NCI-H748 treated with DMSO at 0.1 percent for 48 hours (cell line): ENCODE measurements around the gene AGBL4.
A peak's percentile ranks its signal among the peaks of the same experiment; 100 is the strongest.

Experiments
- DNase-seq: peaks from one replicate; lab custom pipeline; 2025; lab: John Stamatoyannopoulos, UW

AGBL4 gene

DNA sequence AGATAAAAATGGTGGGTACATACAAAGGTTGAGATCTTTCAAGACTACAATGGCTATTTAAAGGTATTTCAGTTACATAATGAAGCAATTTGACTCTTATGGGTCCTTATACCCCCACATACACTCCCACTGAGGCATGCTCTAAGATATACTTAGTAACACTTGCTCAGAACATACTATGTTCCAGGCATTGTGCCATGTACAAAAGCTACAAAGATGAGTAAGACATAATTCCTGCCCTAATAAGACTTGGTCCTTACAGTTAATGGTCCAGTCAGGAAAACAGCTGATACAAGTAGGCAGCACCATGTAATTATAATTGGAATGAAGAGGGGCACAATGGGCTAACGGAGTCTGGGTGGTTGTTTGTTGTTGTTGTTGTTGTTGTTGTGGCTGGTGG, 1080.4 kb downstream of the AGBL4 start:
- DNase-seq: no peak

DNA sequence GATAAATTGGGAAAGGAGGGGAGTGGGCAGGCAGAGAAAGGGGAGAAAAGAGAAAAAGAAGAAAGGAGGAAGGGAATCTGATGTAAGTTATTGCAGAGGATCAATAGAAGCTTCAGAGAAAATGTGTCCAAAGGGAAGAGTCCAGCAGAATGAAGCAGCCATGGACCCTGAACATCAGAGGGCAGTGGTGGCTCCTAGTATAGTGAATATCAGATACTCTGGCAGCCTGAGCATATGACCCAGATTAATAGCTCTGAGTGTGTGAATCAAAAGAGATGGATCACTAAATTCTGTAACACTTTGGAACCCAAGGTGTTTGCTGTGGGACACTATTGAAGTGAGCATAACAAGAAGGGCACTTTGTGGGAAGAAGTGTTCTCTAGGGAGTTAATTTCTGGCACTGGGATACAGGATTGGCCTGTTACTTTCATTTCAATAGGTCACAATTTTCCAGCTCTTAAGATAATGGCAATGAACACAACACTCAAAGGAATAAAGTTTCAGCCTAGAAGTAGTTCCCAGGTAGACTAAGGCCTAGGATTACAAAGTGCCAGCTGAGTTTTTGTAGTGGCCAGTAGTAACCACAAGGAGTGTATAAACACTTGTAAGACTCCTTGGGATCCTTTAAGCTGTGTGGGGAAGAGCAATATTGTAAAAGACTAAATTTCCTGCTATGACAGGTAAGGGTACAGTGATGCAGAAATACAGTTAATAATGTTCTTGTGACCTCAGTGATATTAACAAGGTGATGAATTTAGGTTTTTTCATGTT, 1082.6 kb downstream of the AGBL4 start:
- DNase-seq: no peak

DNA sequence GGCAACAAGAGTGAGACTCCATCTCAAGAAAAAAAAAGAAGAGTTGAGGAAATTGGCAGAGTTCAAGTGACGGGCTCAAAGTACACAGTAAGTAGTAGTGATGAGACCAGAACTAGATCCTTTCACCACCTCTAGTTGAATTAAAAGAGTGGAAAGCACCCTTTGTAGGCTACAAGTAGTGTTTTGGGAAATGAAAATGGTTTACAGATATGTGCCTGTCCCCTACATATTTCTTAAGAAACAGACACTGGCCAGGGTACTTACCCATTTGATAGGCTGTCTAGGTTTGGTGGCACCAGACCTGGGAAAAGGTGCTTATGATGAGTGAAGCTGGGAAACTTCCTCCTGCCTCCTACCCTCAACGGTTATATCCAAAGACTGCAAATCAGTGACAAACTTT, 1083.4 kb downstream of the AGBL4 start:
- no peak for DNase-seq

DNA sequence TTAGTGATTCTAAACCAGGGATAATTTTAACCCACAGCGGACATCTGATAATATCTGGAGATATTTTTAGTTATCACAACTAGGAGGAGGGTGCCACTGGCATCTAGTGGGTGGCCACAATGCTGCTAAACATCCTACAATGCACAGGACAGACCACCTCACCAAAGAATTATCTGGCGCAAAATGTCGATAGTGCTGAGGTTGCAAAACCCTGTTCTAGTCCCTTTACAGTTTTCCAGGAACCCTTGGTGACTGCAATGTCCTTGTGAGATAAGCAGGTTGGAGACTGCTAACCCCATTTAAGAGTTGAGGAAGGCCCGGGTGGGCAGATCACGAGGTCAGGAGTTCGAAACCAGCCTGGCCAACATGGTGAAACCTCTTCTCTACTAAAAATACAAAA, 1083.9 kb downstream of the AGBL4 start:
- no peak for DNase-seq

DNA sequence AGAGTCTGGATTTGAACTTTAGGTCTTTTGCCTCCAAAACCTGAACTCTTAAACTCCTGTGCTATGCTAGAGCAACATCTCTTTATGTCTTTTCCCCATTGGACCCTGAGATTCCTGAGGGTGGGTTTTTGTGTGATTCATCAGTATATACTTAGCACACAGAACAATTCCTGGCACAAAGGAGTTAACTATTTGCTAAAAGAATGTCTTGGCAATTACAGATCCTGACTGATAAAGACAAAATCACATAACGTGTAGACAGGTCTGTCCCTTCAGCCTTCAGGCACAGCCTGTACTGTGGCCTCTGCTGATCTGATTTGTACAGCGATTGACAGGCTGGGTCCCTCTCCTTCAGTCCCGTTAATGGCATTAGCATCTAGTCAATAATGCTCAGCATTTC, 1084.7 kb downstream of the AGBL4 start:
- no peak for DNase-seq

DNA sequence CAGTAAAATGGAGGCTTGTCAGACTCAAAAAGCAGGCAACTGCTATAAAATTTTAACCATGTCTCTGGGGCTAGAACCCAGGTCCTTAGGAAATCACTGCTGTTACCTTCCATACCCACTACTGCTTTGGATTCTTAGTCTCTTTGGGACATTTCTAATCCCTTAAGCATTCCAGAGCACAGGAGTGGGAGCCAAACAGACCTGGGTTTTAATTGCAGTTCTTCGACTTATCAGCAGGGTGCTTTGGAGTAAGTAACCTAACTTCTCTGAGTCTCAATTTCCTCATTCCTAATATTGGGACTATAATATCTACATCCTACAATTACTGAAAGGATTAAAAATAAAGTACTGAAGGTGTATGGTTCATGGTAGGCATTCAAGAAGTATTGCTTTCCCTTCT, 1086.0 kb downstream of the AGBL4 start:
- DNase-seq: no peak

DNA sequence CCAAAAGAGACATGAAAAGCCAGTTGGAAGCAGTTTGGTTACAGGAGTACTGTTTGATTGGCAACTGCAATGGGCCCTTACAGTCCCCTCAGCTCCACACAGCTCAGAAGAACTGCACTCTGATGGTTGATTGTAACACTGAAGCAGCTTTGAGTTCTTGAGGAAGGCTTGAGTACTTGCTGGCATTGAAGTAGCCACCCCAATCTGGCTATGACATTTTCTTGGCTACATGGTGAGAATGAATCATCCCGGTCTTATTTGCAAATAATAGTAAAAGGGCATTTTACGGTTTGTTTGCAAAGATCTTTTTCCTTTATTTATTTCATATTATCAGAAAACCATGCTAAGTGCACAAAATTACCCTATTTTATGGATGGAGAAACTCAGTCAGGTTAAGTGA, 1087.3 kb downstream of the AGBL4 start:
- DNase-seq: no peak

DNA sequence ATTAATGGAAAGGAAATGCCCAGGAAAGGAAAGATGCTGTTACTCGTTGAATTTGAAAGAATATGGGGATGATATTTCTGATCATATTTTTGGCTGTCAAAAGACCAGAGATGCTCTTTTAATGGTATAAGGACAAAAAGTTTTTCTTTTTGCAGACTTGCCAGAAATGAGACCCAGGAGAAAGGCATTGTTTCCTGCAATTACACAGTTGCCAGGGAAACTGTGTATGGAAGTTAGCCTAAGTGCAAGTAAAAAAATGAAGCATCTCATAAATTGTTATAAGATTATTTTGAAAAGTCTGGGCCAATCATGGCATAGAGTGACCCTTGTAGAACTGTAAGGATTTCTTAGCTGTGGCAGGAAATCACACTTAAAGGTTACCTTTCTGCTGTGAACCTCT, 1091.4 kb downstream of the AGBL4 start:
- no peak for DNase-seq

DNA sequence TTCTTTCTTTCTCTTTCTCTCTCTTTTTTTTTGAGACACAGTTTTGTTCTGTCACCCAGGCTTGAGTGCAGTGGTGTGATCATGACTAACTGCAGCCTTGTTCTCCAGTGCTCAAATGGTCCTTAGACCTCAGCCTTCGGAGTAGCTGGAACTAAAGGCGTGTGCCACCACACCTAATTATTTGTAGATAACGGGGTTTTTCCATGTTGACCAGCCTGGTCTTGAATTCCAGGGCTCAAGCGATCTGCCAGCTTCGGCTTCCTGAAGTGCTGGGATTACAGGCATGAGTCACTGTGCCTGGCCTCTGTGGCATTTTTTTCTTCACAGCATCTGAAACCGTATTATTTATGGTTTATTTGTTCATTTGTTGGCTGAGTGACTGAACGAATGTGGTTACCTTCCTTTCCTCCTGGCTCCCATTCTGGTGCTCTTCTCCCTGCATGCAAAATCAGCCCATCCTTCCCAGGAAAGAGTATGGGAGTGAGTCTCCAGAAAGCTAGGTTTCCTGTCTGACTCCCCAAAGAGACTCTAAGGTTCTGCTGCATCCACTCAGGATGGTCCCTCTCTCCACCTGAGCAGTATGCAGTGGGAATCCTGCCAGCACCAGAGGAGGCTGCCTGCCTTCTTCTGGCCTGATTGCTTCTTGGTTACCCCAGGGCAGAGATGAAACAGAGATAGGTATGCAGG, 1092.1 kb downstream of the AGBL4 start:
- no peak for DNase-seq

DNA sequence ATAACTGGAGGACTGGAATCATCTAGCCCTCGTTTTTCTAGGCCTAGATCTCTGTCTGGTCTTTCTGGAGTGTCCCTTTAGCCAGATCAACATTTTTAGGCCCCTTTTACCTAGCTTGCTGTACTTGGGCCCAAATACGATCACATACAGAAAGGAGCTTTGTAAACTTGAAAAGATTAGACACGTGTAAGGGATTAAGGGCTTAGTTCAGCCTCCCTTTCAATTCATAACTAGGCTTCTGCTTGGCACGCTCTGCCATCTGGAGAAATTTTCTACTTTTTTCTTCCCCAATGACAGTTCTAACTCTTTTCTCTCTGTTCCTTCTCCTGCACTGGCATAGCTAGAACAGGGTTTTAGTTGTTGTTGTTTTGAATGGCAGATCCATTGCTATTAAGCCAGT, 1093.7 kb downstream of the AGBL4 start:
- no peak for DNase-seq

DNA sequence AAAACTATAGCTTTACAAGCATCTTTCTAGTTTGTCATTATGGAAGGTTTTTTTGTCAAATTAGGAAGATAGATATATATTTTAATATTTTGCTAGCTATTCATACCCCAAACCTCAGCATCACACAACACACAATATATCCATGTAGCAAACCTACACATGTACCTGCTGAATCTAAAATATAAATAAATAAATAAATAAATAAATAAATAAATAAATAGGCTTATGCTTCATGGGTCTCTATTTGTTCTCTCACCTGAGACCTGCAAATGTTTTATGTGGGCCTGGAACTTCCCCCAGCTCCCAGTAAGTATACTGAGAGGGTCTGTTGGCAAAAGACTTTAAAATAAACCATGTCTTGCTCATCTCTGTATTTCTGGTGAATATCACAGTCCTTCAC, 1099.7 kb downstream of the AGBL4 start:
- no peak for DNase-seq

DNA sequence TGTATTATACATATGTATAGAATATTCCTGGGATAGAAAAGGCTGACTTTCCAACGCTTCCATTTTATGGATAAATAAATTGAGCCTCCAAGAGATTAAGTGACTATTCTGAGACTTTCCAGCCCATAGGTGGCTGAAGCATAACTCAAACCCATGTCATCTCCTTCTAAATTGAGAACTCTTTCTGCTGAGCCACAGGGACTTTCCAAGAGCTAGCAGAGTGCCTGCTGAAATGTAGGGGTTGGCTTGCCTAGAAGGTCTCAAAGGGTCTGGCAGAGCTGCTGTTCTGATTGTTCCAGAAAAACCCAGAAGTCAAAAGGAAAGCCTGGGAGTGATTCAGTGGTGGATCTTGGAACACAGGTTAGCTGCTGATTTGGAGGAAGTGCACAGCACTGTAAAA, 1100.6 kb downstream of the AGBL4 start:
- DNase-seq: no peak

DNA sequence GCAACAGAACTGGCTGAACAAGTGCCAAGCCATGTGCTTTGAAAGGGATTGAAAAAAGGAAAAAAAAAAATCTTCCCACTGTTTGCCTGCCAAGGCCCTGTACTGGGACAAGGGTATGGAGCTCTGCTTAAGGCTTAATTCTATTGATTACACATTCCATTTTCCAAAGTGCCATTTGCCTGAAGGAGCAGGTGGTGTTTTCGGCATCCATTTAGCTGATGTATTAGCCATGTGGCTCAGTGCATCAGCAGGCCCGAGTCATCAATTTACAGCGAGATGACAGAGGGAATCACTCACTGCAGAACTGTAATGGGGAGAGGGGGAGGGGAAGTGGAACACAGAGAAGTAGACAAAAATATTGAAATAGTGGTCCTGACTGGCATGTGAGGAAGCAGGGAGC, 1102.9 kb downstream of the AGBL4 start:
- DNase-seq: no peak

DNA sequence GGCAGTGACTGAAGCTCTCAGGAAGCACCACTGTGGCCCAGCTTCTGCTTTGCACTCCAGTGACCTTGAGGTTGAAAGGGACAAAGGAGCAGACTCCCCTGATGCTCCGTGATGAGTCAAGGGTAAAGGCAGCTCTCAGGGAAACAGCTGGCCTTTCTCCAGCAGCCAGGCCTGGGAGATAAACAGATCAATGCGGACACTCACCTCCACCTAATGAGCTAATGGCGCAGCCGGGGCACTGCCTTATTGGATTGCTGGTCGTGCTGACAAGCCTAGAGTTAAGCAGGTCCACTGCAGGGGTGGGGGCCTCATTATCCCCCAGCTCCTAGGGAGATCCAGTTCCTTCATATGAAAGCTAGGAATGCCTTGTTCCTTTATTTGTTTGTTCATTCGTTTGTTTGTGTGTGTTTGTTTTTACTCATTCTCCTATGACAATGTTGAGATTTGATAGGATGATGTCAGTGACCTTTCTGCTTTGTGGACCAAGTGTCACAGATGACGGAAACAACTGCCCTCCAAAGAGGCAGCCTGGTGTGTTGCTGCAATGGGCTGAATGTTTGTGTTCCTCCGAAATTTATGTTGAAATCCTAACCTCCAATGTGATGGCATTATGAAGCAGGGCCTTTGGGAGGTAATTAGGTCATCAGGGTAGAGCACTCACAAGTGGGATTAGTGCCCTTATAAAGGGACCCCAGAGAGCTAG, 1105.7 kb downstream of the AGBL4 start:
- DNase-seq: peak; percentile 57

DNA sequence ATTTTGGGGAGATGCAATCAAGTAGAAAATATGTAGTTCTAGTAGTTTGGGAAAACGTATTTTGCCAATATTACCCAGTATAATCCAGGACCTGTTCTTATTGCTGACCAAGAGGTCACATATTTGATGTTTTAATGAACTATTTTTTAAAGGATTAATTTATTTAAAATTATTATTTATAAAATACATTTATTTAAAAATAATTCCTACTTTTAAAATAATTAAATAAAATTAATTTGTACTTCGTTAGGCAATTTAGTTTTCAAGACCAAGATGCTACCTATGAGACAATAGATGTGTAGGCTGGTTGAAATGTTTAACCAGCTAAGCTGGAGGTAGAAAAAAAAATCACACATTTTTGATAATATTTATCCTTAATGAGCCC, 1106.7 kb downstream of the AGBL4 start:
- DNase-seq: no peak

DNA sequence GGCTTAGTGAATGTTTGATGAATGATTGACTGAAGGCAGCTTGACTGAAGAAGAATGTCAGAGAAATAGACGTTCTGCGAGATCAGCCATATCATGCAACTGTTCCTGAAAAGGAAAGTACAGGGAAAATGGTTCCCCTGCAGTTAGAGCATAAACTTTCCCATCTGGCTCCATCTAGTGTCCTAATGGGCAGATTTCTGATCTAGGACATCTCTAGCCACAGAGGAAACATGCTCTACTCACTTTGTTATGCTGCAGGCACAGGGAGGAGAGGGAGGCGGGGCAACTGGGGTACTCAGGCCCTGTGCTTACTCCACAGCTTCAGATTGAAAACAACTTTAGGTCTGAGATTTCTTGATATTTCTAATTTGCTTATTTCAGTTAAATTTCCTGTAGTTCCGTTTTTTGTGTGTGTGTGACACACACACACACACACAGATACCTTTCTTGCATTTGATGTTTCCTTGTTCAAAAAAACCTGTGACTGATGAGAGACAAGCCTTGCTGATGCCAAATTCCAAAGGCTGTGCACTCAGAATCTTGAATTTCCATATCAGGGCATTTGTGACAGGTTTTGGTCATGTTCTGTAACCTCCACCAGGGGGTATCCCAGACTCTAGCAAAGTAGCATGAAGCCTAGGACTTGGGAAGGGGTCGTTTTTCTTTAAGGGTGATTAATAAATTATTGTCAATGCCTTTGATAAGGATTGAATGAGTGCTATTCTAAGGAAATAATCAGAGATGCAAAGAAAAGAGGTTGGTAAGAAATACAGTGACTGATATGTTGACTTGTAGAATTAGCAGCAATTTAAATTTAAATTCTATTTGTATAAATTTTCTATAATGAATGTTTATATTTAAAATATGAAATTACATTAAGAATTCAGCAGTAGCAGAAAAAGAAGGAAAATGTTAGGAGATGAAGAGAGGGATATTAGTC, 1107.4 kb downstream of the AGBL4 start:
- DNase-seq: peak; percentile 78

DNA sequence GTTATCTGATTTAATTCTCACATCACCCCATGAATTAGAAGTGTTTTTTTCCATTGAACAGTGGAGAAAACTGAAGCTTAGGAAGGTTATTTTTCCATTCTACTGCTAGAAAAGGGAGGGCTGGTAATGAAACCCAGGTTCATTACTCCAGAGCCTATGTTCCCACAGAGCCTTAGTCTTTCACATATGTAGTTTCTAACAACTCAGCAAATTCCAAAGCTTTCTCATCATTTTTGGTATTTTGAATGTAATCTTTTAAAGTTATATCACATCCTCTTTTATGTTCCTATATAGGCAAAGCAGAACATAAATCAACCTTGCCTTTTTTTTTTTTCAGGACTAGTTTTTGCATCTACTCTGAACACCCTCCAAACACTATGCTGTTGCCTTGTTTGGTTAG, 1115.1 kb downstream of the AGBL4 start:
- DNase-seq: no peak

DNA sequence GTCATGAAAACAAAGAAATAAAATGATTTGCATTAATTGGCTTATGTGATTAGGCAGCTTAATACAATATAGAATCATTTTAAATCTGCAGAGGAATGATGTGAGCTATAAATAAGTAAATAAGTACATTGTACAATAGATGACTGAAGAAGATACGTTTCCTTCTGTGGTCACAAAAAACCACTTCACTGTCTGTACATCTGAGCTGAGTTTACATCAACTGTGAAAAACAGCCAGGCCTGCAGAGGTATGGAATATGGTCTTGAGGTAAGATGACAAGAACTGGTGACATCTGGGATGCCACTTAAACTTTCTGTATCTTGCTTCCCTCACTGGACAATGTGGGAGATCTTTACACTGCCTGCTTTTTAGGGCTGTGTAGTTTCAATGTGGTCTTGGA, 1117.0 kb downstream of the AGBL4 start:
- DNase-seq: no peak

DNA sequence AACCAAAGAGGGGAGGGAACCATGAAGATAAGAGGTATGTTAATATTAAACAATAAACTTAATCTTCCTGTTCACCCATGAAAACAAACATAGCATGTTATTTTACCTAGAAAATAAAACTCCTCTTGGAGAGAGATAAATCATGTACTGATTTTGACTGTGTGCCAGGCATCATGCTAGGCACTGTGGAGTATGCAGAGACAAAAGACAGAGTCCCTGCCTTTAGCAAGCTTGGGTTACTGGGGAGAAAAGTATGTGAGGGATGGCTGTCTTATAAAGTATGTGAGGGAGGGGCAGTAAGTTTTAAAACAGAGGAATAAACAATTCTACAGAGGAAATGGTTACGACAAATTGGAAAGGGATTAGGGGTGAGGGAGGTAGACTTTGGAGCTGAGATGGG, 1117.6 kb downstream of the AGBL4 start:
- no peak for DNase-seq

DNA sequence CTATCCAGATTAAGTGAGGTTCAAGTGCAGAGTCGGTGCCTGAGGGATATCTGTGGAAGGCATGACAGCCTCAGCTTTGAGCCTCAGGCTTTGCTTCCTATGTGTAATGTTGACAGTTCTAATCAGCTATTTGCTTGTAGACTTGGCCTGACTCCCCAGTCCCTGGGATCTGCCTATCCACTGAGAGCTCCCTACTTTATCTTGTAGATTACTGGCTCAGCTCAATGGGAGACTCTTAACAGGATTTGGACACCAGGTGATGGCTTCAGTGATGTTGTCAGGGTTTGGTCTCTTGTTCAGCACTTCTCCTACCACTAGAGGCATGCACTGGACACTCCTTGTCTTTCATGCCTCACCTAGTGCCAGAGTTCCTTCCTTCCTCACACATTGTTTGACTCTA, 1120.5 kb downstream of the AGBL4 start:
- DNase-seq: no peak

DNA sequence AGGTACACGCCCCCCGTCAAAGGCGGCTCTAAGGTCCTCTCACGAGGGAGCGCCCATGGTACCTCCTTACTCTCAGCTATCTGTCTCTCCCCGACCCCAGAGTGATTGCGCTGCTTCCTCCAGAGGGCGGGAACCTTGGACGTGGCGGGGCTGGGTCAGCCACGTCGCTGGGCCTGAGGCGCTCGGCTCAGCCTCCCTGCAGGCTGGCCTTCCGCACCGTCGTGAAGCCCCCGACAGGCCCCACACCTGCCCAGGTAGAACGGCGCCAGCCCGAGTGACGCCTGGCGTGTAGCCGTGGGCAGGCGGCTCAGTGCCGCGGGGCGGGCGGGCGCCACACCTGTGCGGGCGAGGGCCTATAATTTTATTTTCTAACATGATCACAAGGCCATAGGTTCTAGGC, 1124.9 kb downstream of the AGBL4 start:
- DNase-seq: no peak

DNA sequence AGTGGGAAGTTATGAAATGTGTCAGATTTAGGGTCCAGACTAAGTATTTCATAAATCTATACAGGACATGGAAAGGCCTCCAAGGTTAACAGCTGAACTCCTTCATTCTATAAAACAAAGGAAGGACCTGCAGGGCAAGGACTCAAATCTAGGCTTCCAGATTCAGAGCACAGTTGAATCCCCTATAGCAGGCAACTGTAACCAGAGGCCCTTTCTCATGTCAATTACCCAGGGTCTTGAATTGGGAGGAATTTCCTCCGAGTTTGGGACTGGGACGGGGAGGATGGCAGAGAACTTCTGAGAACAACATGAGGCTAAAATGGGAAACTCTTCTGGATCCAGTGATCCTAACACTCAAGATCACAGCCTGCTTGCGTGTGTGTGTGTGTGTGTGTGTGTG, 1134.1 kb downstream of the AGBL4 start:
- no peak for DNase-seq
